ENCODE measurements around the gene PHLDA2.

DNA sequence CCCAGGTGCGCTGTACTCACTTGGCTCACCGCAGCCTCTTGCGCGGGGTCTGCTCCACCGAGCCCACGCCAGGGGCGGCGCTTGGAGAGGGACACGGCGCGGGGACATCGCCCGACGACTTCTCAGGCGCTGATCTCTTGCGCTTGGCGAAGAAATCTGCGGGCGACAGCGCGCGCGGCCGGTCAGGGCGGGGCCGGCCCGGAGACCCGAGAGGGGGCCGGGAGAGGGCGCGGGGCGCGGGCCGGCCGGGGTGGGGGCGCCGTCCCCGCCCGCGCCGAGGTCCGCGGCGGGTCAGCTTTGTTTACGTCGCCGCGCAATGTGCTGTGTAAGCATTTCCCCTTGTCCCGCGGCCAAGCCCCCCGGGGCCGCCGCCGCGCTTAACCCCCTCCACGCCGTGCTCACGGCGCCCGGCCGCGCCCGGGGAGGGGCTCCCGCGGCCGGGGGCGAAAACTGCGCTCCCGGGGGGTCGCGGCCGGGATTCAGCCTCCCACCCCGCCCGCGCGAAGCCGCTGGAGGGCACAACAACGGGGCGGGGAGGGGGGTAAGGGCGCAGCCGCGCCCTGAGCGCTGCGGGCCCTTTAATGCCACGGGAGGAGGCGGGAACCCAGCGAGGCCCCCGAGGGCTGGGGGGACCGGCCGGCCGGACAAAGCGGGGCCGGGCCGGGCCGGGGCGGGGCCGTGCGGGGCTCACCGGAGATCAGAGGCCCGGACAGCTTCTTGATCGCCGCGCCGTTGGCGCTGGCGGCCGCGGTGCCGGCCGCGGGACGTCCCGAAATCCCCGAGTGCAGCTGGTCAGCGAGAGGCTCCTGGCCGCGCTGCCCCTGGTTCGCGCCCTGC, 45.0 kb downstream of the PHLDA2 start:
- TF ChIP-seq FOXP1 (CRISPR knock-in tag; IDR thresholded peaks at IDR 0.05) = no peak
- TF ChIP-seq KLF16 (IDR thresholded peaks at IDR 0.05) = no peak
- TF ChIP-seq, protein P1, sequence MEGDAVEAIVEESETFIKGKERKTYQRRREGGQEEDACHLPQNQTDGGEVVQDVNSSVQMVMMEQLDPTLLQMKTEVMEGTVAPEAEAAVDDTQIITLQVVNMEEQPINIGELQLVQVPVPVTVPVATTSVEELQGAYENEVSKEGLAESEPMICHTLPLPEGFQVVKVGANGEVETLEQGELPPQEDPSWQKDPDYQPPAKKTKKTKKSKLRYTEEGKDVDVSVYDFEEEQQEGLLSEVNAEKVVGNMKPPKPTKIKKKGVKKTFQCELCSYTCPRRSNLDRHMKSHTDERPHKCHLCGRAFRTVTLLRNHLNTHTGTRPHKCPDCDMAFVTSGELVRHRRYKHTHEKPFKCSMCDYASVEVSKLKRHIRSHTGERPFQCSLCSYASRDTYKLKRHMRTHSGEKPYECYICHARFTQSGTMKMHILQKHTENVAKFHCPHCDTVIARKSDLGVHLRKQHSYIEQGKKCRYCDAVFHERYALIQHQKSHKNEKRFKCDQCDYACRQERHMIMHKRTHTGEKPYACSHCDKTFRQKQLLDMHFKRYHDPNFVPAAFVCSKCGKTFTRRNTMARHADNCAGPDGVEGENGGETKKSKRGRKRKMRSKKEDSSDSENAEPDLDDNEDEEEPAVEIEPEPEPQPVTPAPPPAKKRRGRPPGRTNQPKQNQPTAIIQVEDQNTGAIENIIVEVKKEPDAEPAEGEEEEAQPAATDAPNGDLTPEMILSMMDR (IDR thresholded peaks at IDR 0.05 in 2 of 3, conservative IDR thresholded peaks at IDR 0.05 in 1 of 3; ENCODE audit: insufficient read depth in 2 of 3, low read depth in 1 of 3, low read length in 3 of 3) = no peak
- TF ChIP-seq ZNF707 (CRISPR knock-in tag; conservative IDR thresholded peaks at IDR 0.05) = no peak
- no peak for TF ChIP-seq POLR2A (conservative IDR thresholded peaks at IDR 0.05)
- TF ChIP-seq, protein P2, sequence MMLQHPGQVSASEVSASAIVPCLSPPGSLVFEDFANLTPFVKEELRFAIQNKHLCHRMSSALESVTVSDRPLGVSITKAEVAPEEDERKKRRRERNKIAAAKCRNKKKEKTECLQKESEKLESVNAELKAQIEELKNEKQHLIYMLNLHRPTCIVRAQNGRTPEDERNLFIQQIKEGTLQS (IDR thresholded peaks at IDR 0.05) = no peak
- TF ChIP-seq, protein P2 (CRISPR knock-in tag; conservative IDR thresholded peaks at IDR 0.05) = no peak
- no peak for TF ChIP-seq TAF1 (IDR thresholded peaks at IDR 0.05; ENCODE audit: control insufficient read depth, extremely low read depth, insufficient read depth, low read length, severe bottlenecking)
- TF ChIP-seq FOXJ3 (CRISPR knock-in tag; IDR thresholded peaks at IDR 0.05) = no peak
- no peak for TF ChIP-seq HMG20A (CRISPR knock-in tag; conservative IDR thresholded peaks at IDR 0.05)
- TF ChIP-seq MEF2D (tag; conservative IDR thresholded peaks at IDR 0.05; ENCODE audit: low read depth) = no peak
- TF ChIP-seq HDAC2 (IDR thresholded peaks at IDR 0.05) = no peak
- TF ChIP-seq, protein P3, sequence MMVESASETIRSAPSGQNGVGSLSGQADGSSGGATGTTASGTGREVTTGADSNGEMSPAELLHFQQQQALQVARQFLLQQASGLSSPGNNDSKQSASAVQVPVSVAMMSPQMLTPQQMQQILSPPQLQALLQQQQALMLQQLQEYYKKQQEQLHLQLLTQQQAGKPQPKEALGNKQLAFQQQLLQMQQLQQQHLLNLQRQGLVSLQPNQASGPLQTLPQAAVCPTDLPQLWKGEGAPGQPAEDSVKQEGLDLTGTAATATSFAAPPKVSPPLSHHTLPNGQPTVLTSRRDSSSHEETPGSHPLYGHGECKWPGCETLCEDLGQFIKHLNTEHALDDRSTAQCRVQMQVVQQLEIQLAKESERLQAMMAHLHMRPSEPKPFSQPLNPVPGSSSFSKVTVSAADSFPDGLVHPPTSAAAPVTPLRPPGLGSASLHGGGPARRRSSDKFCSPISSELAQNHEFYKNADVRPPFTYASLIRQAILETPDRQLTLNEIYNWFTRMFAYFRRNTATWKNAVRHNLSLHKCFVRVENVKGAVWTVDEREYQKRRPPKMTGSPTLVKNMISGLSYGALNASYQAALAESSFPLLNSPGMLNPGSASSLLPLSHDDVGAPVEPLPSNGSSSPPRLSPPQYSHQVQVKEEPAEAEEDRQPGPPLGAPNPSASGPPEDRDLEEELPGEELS (CRISPR knock-in tag; IDR thresholded peaks at IDR 0.05; ENCODE audit: borderline replicate concordance) = no peak
- no peak for TF ChIP-seq ZNF274 (IDR thresholded peaks at IDR 0.05; ENCODE audit: borderline replicate concordance, low read depth, low read length)
- no peak for TF ChIP-seq NCOR1 (IDR thresholded peaks at IDR 0.05)

All from K562 (cell line).